HepG2 (cell line): ENCODE measurements around the gene FER1L5. TPM values are rescaled to one million over a fixed set of nuclear protein-coding genes. Genes with fewer than 3 reads are reported as not detected.
A peak's percentile ranks its signal among the peaks of the same experiment; 100 is the strongest.

ENCODE experiments used
- CEBPB ChIP-seq: IDR thresholded peaks from 2 replicates; pipeline ENCODE4 v1.6.1; 2011; ENCODE audit warnings: low read depth, low read length, improper control_type of control experiment, borderline replicate concordance
- EZH2 ChIP-seq: conservative IDR thresholded peaks from 2 replicates; pipeline ENCODE4 v1.6.1; 2012; ENCODE audit warnings: mild to moderate bottlenecking, low read depth, low read length, moderate library complexity
- GABPA ChIP-seq, 2 experiments: IDR thresholded peaks; 2 replicates each; pipeline ENCODE4 v1.6.1; 2011 to 2016; ENCODE audit warnings: low read depth in 2 of 2, low read length in 1 of 2, missing biosample characterization in 1 of 2, missing genetic modification characterization in 1 of 2
- MAF1 ChIP-seq: sonication (generic); formaldehyde crosslinking; IDR thresholded peaks from 2 replicates; pipeline ENCODE4 v1.5.0; 2020; ENCODE audit warnings: missing genetic modification reagents, borderline replicate concordance
- PAF1 ChIP-seq: IDR thresholded peaks from 2 replicates; pipeline ENCODE4 v1.6.1; 2016; ENCODE audit warnings: missing genetic modification reagents, missing compliant biosample characterization
- PREB ChIP-seq: sonication (generic); formaldehyde crosslinking; IDR thresholded peaks from 2 replicates; pipeline ENCODE4 v1.4.0; 2020; ENCODE audit warnings: missing genetic modification reagents
- SOX13 ChIP-seq, 3 experiments: fragments of 450-650 bp in 1 of 3; sonication (generic) in 1 of 3; formaldehyde crosslinking in 1 of 3; IDR thresholded peaks in 2 of 3; conservative IDR thresholded peaks in 1 of 3; 2 replicates each; pipeline versions ENCODE4 v1.5.0 to v1.6.1; 2016 to 2020; ENCODE audit warnings: antibody characterized with exemption in 1 of 3, mild to moderate bottlenecking in 1 of 3, missing compliant biosample characterization in 1 of 3, missing genetic modification reagents in 1 of 3, moderate library complexity in 1 of 3
- STAG1 ChIP-seq: sonication (generic); formaldehyde crosslinking; IDR thresholded peaks from 2 replicates; pipeline ENCODE4 v1.4.0; 2020; ENCODE audit warnings: missing genetic modification reagents
- ZBTB38 ChIP-seq: sonication (generic); formaldehyde crosslinking; IDR thresholded peaks from 2 replicates; pipeline ENCODE4 v1.5.1; 2020; ENCODE audit warnings: mild to moderate bottlenecking, missing genetic modification reagents
- ZFP36 ChIP-seq: fragments of 150-350 bp; IDR thresholded peaks from 2 replicates; pipeline ENCODE4 v1.6.1; 2018; ENCODE audit warnings: borderline replicate concordance, low read length, low read depth; ENCODE audit not compliant: partially characterized antibody
- ZIK1 ChIP-seq: sonication (generic); formaldehyde crosslinking; IDR thresholded peaks from 2 replicates; pipeline ENCODE4 v1.5.0; 2020; ENCODE audit warnings: mild to moderate bottlenecking, low read depth, missing genetic modification reagents, borderline replicate concordance
- ZNF12 ChIP-seq: sonication (generic); formaldehyde crosslinking; IDR thresholded peaks from 2 replicates; pipeline ENCODE4 v1.5.0; 2020; ENCODE audit warnings: missing genetic modification reagents
- ZNF142 ChIP-seq: sonication (generic); formaldehyde crosslinking; IDR thresholded peaks from 2 replicates; pipeline ENCODE4 v1.4.0; 2020; ENCODE audit warnings: missing genetic modification reagents
- ZNF160 ChIP-seq: sonication (generic); formaldehyde crosslinking; IDR thresholded peaks from 2 replicates; pipeline ENCODE4 v1.8.0; 2022; ENCODE audit warnings: mild to moderate bottlenecking, inconsistent platforms, missing genetic modification reagents
- ZNF33A ChIP-seq: sonication (generic); formaldehyde crosslinking; IDR thresholded peaks from 2 replicates; pipeline ENCODE4 v1.5.1; 2020; ENCODE audit warnings: missing genetic modification reagents, mild to moderate bottlenecking, moderate library complexity, borderline replicate concordance
- ZNF552 ChIP-seq: sonication (generic); formaldehyde crosslinking; IDR thresholded peaks from 2 replicates; pipeline ENCODE4 v1.9.0; 2022; ENCODE audit warnings: missing genetic modification reagents, mild to moderate bottlenecking, borderline replicate concordance
- ZNF790 ChIP-seq: sonication (generic); formaldehyde crosslinking; IDR thresholded peaks from 2 replicates; pipeline ENCODE4 v1.8.0; 2022; ENCODE audit warnings: missing genetic modification reagents, mild to moderate bottlenecking, borderline replicate concordance
- polyA plus RNA-seq, 8 experiments: library from polyadenylated mRNA; depleted of rRNA in 3 of 8; stranded (reverse) in 7 of 8; unstranded in 1 of 8; fragments of >200 nt; fragmentation: Illumina TruSeq in 4 of 8; extraction: Trizol in 4 of 8; gene quantifications; 2 replicates each; pipeline versions ENCODE4 v1.2.1 to v1.2.3, GENCODE V29; 2011 to 2016; ENCODE audit warnings: low read depth in 4 of 8, missing spikeins in 1 of 8, mixed read lengths in 1 of 8; ENCODE audit not compliant: insufficient read depth in 1 of 8
- total RNA-seq, 5 experiments: library from RNA; depleted of rRNA; stranded (reverse); fragments of >200 nt; fragmentation: Illumina TruSeq; extraction: Trizol; gene quantifications; 2 replicates each; pipeline ENCODE4 v1.2.3, GENCODE V29; 2016; ENCODE audit warnings: low read depth in 1 of 5
- TF ChIP-seq, protein P1 (sequence below): sonication (generic); formaldehyde crosslinking; IDR thresholded peaks from 2 replicates; pipeline ENCODE4 v1.4.0; 2020; ENCODE audit warnings: missing genetic modification reagents

Gene FER1L5
- total and polyA plus RNA-seq, 2 of the 13 experiments (the other 11 are each of a cell fraction or from before 2014, with no cell fraction given) = 0.02 to 0.08 TPM

DNA sequence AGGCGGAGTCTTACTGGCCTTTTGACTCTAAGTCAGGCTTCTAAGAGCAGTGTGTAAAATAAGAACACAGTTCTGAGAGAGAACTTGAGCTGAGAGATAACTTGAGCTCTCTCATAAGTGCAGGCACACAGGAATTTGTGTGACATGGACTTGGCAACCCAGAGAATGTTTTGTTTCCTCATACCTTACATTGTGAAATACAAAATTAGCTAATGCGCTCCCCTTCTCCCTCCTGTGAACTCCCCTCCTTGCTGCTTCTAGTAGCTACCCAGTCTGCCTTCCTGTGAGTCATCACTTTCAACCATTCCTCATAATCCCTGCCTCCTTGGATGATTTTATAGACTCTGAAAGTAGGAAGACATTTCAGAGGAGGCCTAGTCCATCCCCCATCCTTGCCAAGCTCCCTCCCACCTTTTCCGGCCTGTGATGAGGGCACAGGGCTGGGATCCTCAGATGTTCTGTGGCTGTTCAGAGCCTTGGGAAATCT is 22.6 kb downstream of the FER1L5 start (continued):
- TF ChIP-seq ZNF142 (CRISPR knock-in tag) = no peak
- no peak for TF ChIP-seq ZNF790
- no peak for TF ChIP-seq GABPA (IDR thresholded peaks at IDR 0.05; ENCODE audit: low read depth, low read length)
- no peak for TF ChIP-seq GABPA (CRISPR knock-in tag; IDR thresholded peaks at IDR 0.05; ENCODE audit: low read depth)
- TF ChIP-seq CEBPB = peak; percentile 78
- no peak for TF ChIP-seq PREB (CRISPR knock-in tag)
- no peak for TF ChIP-seq ZNF552
- no peak for TF ChIP-seq STAG1 (CRISPR knock-in tag)
- TF ChIP-seq ZFP36 = peak; percentile 60
- TF ChIP-seq PAF1 (CRISPR knock-in tag) = no peak
- no peak for TF ChIP-seq ZIK1 (CRISPR knock-in tag)
- TF ChIP-seq, protein P1, sequence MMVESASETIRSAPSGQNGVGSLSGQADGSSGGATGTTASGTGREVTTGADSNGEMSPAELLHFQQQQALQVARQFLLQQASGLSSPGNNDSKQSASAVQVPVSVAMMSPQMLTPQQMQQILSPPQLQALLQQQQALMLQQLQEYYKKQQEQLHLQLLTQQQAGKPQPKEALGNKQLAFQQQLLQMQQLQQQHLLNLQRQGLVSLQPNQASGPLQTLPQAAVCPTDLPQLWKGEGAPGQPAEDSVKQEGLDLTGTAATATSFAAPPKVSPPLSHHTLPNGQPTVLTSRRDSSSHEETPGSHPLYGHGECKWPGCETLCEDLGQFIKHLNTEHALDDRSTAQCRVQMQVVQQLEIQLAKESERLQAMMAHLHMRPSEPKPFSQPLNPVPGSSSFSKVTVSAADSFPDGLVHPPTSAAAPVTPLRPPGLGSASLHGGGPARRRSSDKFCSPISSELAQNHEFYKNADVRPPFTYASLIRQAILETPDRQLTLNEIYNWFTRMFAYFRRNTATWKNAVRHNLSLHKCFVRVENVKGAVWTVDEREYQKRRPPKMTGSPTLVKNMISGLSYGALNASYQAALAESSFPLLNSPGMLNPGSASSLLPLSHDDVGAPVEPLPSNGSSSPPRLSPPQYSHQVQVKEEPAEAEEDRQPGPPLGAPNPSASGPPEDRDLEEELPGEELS (CRISPR knock-in tag) = no peak
- TF ChIP-seq MAF1 (CRISPR knock-in tag) = no peak
- TF ChIP-seq SOX13 (IDR thresholded peaks at IDR 0.05) = no peak
- TF ChIP-seq SOX13 (CRISPR knock-in tag; conservative IDR thresholded peaks at IDR 0.05 in 1 of 2, IDR thresholded peaks at IDR 0.05 in 1 of 2) = no peak
- 0 out of 2 replicates have a peak, but pooled peaks have one; percentile 38 for TF ChIP-seq ZNF12 (CRISPR knock-in tag)
- no peak for TF ChIP-seq EZH2
- no peak for TF ChIP-seq ZNF33A (CRISPR knock-in tag)
- no peak for TF ChIP-seq ZNF160 (CRISPR knock-in tag)
- no peak for TF ChIP-seq ZBTB38 (CRISPR knock-in tag)
